ENCODE data around the gene CCT5.

The CCT5 gene

GRCh38 chr5:10297646-10298204 lies 47.6 kb downstream of the CCT5 start:
- Histone ChIP-seq H3K9me3 (ENCODE audit: control insufficient read depth in 2 of 2, low read length in 2 of 2) (no peaks in the 10 kb centered on the region), H3K36me3 (ENCODE audit: control insufficient read depth in 2 of 2, insufficient read depth in 2 of 2, low read length in 2 of 2) (peaks cover 4% of the 10 kb centered on the region in 2 donors), H3K4me1 (ENCODE audit: control insufficient read depth in 2 of 2, insufficient read depth in 2 of 2, low read length in 2 of 2) (peaks cover 0 to 21% of the 10 kb centered on the region in 2 donors), H3K27ac (ENCODE audit: low read depth in 2 of 2, low read length in 2 of 2) (no peak overlapping the region), H3K9ac (ENCODE audit: low read depth in 1 of 2, low read length in 2 of 2) (no peak overlapping the region), H3K27me3 (ENCODE audit: control insufficient read depth in 2 of 2, insufficient read depth in 2 of 2, low read length in 2 of 2) (no peaks in the 10 kb centered on the region), H3K4me3 (ENCODE audit: low read length in 2 of 2) (no peak overlapping the region)

DNA sequence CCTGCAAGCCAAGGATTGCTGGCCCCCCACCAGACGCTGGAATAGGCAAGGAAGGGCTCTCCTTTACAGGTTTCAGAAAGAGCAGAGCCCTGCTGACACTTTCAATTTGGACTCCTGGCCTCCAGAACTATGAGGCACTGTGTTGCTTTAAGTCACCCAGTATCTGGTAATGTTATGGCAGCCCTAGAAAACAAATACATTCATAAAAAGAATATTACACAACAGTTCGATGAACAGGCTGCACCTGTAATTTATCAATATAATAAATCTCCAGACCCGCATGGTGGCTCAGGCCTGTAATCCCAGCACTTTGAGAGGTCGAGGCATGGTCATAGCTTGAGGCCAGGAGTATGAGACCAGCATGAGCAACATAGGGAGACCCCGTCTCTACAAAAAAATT lies 50.2 kb downstream of the CCT5 start:
- Histone ChIP-seq H3K4me3 (ENCODE audit: low read length in 2 of 2) (no peak overlapping the region), H3K27ac (ENCODE audit: low read depth in 2 of 2, low read length in 2 of 2) (peak overlapping the region in 1 of 2 donors; percentile 10), H3K9ac (ENCODE audit: low read depth in 1 of 2, low read length in 2 of 2) (no peak overlapping the region), H3K27me3 (ENCODE audit: control insufficient read depth in 2 of 2, insufficient read depth in 2 of 2, low read length in 2 of 2) (no peaks in the 10 kb centered on the region), H3K9me3 (ENCODE audit: control insufficient read depth in 2 of 2, low read length in 2 of 2) (no peaks in the 10 kb centered on the region), H3K4me1 (ENCODE audit: control insufficient read depth in 2 of 2, insufficient read depth in 2 of 2, low read length in 2 of 2) (peaks cover 21 to 46% of the 10 kb centered on the region in 2 donors), H3K36me3 (ENCODE audit: control insufficient read depth in 2 of 2, insufficient read depth in 2 of 2, low read length in 2 of 2) (no peaks in the 10 kb centered on the region)

DNA sequence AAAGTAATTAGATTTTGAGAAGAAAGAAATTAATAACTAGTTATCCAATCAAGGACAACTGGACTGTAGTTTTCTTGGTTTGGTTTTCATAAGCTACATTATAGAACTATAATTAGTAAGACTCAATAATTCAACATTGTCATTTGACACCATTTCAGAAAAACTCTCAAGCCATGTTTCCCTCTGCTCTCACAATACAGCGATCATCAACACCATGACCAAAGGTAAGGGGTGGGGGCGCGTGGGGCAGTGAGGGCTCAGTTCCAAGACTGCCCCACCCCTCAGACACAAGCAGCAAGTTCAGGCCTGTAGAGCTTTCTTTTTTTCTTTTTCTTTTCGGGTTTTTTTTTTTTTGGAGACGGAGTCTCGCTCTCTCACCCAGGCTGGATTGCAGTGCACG lies 51.2 kb downstream of the CCT5 start:
- Histone ChIP-seq H3K9me3 (ENCODE audit: control insufficient read depth in 2 of 2, low read length in 2 of 2) (no peaks in the 10 kb centered on the region), H3K9ac (ENCODE audit: low read depth in 1 of 2, low read length in 2 of 2) (peak overlapping the region; percentile 52 to 57), H3K36me3 (ENCODE audit: control insufficient read depth in 2 of 2, insufficient read depth in 2 of 2, low read length in 2 of 2) (no peaks in the 10 kb centered on the region), H3K27me3 (ENCODE audit: control insufficient read depth in 2 of 2, insufficient read depth in 2 of 2, low read length in 2 of 2) (no peaks in the 10 kb centered on the region), H3K4me1 (ENCODE audit: control insufficient read depth in 2 of 2, insufficient read depth in 2 of 2, low read length in 2 of 2) (peaks cover 23 to 48% of the 10 kb centered on the region in 2 donors), H3K4me3 (ENCODE audit: low read length in 2 of 2) (peak overlapping the region; percentile 2 to 68), H3K27ac (ENCODE audit: low read depth in 2 of 2, low read length in 2 of 2) (peak overlapping the region; percentile 93)

GRCh38 chr5:10301842-10302610 lies 51.9 kb downstream of the CCT5 start:
- H3K27me3 ChIP-seq (ENCODE audit: control insufficient read depth in 2 of 2, insufficient read depth in 2 of 2, low read length in 2 of 2), result no peaks in the 10 kb centered on the region
- H3K36me3 ChIP-seq (ENCODE audit: control insufficient read depth in 2 of 2, insufficient read depth in 2 of 2, low read length in 2 of 2), result no peaks in the 10 kb centered on the region
- peak overlapping the region; percentile 93 for H3K27ac ChIP-seq (ENCODE audit: low read depth in 2 of 2, low read length in 2 of 2)
- H3K4me3 ChIP-seq (ENCODE audit: low read length in 2 of 2), result peak overlapping the region in 1 of 2 donors; percentile 68
- H3K9ac ChIP-seq (ENCODE audit: low read depth in 1 of 2, low read length in 2 of 2), result peak overlapping the region; percentile 57 to 70
- peaks cover 23 to 55% of the 10 kb centered on the region in 2 donors for H3K4me1 ChIP-seq (ENCODE audit: control insufficient read depth in 2 of 2, insufficient read depth in 2 of 2, low read length in 2 of 2)
- no peaks in the 10 kb centered on the region for H3K9me3 ChIP-seq (ENCODE audit: control insufficient read depth in 2 of 2, low read length in 2 of 2)

DNA sequence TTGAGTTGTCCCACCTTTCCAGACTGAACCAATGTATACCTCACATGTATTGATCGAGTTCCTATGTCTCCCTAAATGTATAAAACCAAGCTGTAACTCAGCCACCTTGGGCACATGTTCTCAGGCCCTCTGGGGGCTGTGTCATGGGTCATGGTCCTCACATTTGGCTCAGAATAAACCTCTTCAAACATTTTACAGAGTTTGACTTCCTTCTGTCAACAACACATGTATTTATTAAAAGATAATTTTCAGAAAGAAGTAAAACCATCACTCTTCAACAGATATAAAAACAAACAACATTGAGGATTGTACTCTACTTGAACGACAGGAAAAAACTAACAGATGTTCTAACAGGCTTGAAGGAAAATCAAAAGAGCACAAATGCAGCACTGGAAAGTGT lies 53.1 kb downstream of the CCT5 start:
- H3K9ac ChIP-seq (ENCODE audit: low read depth in 1 of 2, low read length in 2 of 2), result peak overlapping the region in 1 of 2 donors; percentile 39
- no peaks in the 10 kb centered on the region for H3K27me3 ChIP-seq (ENCODE audit: control insufficient read depth in 2 of 2, insufficient read depth in 2 of 2, low read length in 2 of 2)
- peaks cover 23 to 55% of the 10 kb centered on the region in 2 donors for H3K4me1 ChIP-seq (ENCODE audit: control insufficient read depth in 2 of 2, insufficient read depth in 2 of 2, low read length in 2 of 2)
- H3K9me3 ChIP-seq (ENCODE audit: control insufficient read depth in 2 of 2, low read length in 2 of 2), result no peaks in the 10 kb centered on the region
- H3K4me3 ChIP-seq (ENCODE audit: low read length in 2 of 2), result peak overlapping the region in 1 of 2 donors; percentile 2
- H3K27ac ChIP-seq (ENCODE audit: low read depth in 2 of 2, low read length in 2 of 2), result peak overlapping the region; percentile 93
- no peaks in the 10 kb centered on the region for H3K36me3 ChIP-seq (ENCODE audit: control insufficient read depth in 2 of 2, insufficient read depth in 2 of 2, low read length in 2 of 2)

GRCh38 chr5:10303699-10304170 lies 53.7 kb downstream of the CCT5 start:
- H3K9me3 ChIP-seq (ENCODE audit: control insufficient read depth in 2 of 2, low read length in 2 of 2), result no peaks in the 10 kb centered on the region
- peak overlapping the region in 1 of 2 donors; percentile 2 for H3K4me3 ChIP-seq (ENCODE audit: low read length in 2 of 2)
- peak overlapping the region in 1 of 2 donors; percentile 39 for H3K9ac ChIP-seq (ENCODE audit: low read depth in 1 of 2, low read length in 2 of 2)
- peak overlapping the region; percentile 93 for H3K27ac ChIP-seq (ENCODE audit: low read depth in 2 of 2, low read length in 2 of 2)
- no peaks in the 10 kb centered on the region for H3K27me3 ChIP-seq (ENCODE audit: control insufficient read depth in 2 of 2, insufficient read depth in 2 of 2, low read length in 2 of 2)
- H3K36me3 ChIP-seq (ENCODE audit: control insufficient read depth in 2 of 2, insufficient read depth in 2 of 2, low read length in 2 of 2), result no peaks in the 10 kb centered on the region
- peaks cover 23 to 55% of the 10 kb centered on the region in 2 donors for H3K4me1 ChIP-seq (ENCODE audit: control insufficient read depth in 2 of 2, insufficient read depth in 2 of 2, low read length in 2 of 2)

- peak overlapping the region; percentile 93 for H3K27ac ChIP-seq (ENCODE audit: low read depth in 2 of 2, low read length in 2 of 2)
Measured at GRCh38 chr5:10304932-10305331, 54.9 kb downstream of the CCT5 start.

DNA sequence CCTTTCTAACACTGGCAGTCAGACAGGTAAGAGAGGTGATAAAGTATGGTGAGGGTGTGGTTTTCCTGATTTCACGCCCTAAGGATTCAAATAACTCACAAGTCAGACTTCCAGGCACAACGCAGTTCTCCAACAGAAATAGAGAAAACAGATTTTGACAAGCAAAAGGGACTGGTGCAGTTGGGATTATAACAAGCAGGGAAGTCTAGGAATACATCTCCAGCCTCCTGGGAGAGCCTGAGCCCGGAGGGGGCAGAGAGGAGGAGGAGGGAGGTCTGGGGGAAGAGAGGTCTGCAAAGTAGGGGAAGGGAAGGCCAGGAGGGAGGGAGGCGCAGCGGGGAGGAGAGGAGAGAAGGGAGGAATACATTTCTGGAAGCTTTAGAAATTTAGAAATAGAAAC lies 56.0 kb downstream of the CCT5 start:
- Histone ChIP-seq H3K9me3 (ENCODE audit: control insufficient read depth in 2 of 2, low read length in 2 of 2) (no peaks in the 10 kb centered on the region), H3K4me3 (ENCODE audit: low read length in 2 of 2) (peak overlapping the region; percentile 80 to 82), H3K9ac (ENCODE audit: low read depth in 1 of 2, low read length in 2 of 2) (peak overlapping the region; percentile 79), H3K27me3 (ENCODE audit: control insufficient read depth in 2 of 2, insufficient read depth in 2 of 2, low read length in 2 of 2) (no peaks in the 10 kb centered on the region), H3K4me1 (ENCODE audit: control insufficient read depth in 2 of 2, insufficient read depth in 2 of 2, low read length in 2 of 2) (peaks cover 26 to 51% of the 10 kb centered on the region in 2 donors), H3K36me3 (ENCODE audit: control insufficient read depth in 2 of 2, insufficient read depth in 2 of 2, low read length in 2 of 2) (no peaks in the 10 kb centered on the region), H3K27ac (ENCODE audit: low read depth in 2 of 2, low read length in 2 of 2) (peak overlapping the region; percentile 93)

More at GRCh38 chr5:10304932-10305331, 54.9 kb downstream of the CCT5 start:
- peak overlapping the region; percentile 24 to 34 for H3K4me3 ChIP-seq (ENCODE audit: low read length in 2 of 2)
- no peak overlapping the region for H3K9ac ChIP-seq (ENCODE audit: low read depth in 1 of 2, low read length in 2 of 2)
- no peaks in the 10 kb centered on the region for H3K9me3 ChIP-seq (ENCODE audit: control insufficient read depth in 2 of 2, low read length in 2 of 2)
- no peaks in the 10 kb centered on the region for H3K36me3 ChIP-seq (ENCODE audit: control insufficient read depth in 2 of 2, insufficient read depth in 2 of 2, low read length in 2 of 2)
- H3K4me1 ChIP-seq (ENCODE audit: control insufficient read depth in 2 of 2, insufficient read depth in 2 of 2, low read length in 2 of 2), result peaks cover 23 to 54% of the 10 kb centered on the region in 2 donors
- H3K27me3 ChIP-seq (ENCODE audit: control insufficient read depth in 2 of 2, insufficient read depth in 2 of 2, low read length in 2 of 2), result no peaks in the 10 kb centered on the region

DNA sequence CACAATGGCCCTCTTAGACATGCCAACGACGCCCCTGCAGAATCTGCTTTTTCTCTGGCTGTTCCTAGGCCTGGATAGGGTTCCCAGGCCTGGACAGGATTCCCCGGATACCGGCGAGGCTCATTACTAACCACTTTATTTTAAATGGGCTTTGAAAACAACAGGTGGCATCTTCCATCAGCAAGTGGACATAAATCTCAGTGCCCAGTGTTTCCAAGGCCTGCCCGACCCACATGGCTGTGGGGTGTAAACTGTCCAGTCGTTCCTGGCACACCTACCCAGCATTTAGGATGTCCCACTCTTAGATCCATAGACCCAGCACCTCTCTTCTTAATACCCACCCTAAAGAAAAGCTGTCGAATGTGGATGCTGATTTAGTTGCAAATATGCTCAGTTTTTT lies 56.7 kb downstream of the CCT5 start:
- Histone ChIP-seq H3K4me3 (ENCODE audit: low read length in 2 of 2) (peak overlapping the region; percentile 80 to 82), H3K9me3 (ENCODE audit: control insufficient read depth in 2 of 2, low read length in 2 of 2) (no peaks in the 10 kb centered on the region), H3K27me3 (ENCODE audit: control insufficient read depth in 2 of 2, insufficient read depth in 2 of 2, low read length in 2 of 2) (no peaks in the 10 kb centered on the region), H3K4me1 (ENCODE audit: control insufficient read depth in 2 of 2, insufficient read depth in 2 of 2, low read length in 2 of 2) (peaks cover 26 to 51% of the 10 kb centered on the region in 2 donors), H3K9ac (ENCODE audit: low read depth in 1 of 2, low read length in 2 of 2) (peak overlapping the region; percentile 79), H3K36me3 (ENCODE audit: control insufficient read depth in 2 of 2, insufficient read depth in 2 of 2, low read length in 2 of 2) (no peaks in the 10 kb centered on the region), H3K27ac (ENCODE audit: low read depth in 2 of 2, low read length in 2 of 2) (peak overlapping the region; percentile 93)
